ENCODE data around the gene MBNL1.

The MBNL1 gene

GRCh38 chr3:152225201-152225600, 43.5 kb upstream of the MBNL1 start:
- Histone ChIP-seq H4K8ac (ENCODE audit: low read depth, low read length) (no peak overlapping the region), H3K4me1 (ENCODE audit: control insufficient read depth in 2 of 2, insufficient read depth in 1 of 2, low read depth in 1 of 2, low read length in 2 of 2) (peaks cover 0 to 4% of the 10 kb centered on the region in 2 donors), H4K91ac (ENCODE audit: low read depth, low read length, poor library complexity) (no peak overlapping the region), H3K27ac (replicated peaks; ENCODE audit: low read length) (no peak overlapping the region), H3K14ac (ENCODE audit: low read length) (no peak overlapping the region), H3K4me2 (ENCODE audit: insufficient read depth, low read length, poor library complexity, severe bottlenecking) (no peak overlapping the region), H3K9me3 (replicated peaks in 1 of 2; ENCODE audit: control insufficient read depth in 2 of 2, insufficient read depth in 1 of 2, low read depth in 1 of 2, low read length in 2 of 2) (peaks cover 0 to 1% of the 10 kb centered on the region in 2 donors), H3K4me3 (ENCODE audit: low read length in 2 of 2) (no peak overlapping the region), H2BK5ac (ENCODE audit: low read length) (no peak overlapping the region), H2AK5ac (ENCODE audit: low read depth, low read length) (no peak overlapping the region), H3K18ac (ENCODE audit: low read length) (no peak overlapping the region), H3K23ac (ENCODE audit: low read depth, low read length, poor library complexity) (no peak overlapping the region), H2BK120ac (ENCODE audit: low read depth, low read length) (no peak overlapping the region), H3K79me1 (ENCODE audit: low read depth, low read length) (no peaks in the 10 kb centered on the region), H3K9ac (ENCODE audit: low read depth, low read length, poor library complexity) (no peak overlapping the region), H2BK15ac (ENCODE audit: low read length) (no peak overlapping the region), H3K4ac (ENCODE audit: low read length) (no peak overlapping the region), H3K36me3 (replicated peaks in 1 of 2; ENCODE audit: control insufficient read depth in 2 of 2, insufficient read depth in 2 of 2, low read length in 2 of 2) (no peaks in the 10 kb centered on the region), H2BK12ac (ENCODE audit: low read length) (no peak overlapping the region), H2AFZ (ENCODE audit: low read length) (peak overlapping the region; percentile 12), H3K27me3 (ENCODE audit: control insufficient read depth in 3 of 3, insufficient read depth in 3 of 3, low read depth in 1 of 3, low read length in 3 of 3) (no peaks in the 10 kb centered on the region)
- no CpG with 5 or more reads among the region's 2 CpGs for WGBS, 2 donors (ENCODE audit: extremely low coverage in 2 of 2, insufficient read length in 2 of 2, insufficient replicate concordance in 1 of 2)
- no peak for DNase-seq (ENCODE audit: low spot score)

GRCh38 chr3:152226176-152226575, 42.6 kb upstream of the MBNL1 start:
- Histone ChIP-seq H2AK5ac (ENCODE audit: low read depth, low read length) (no peak overlapping the region), H3K14ac (ENCODE audit: low read length) (no peak overlapping the region), H4K8ac (ENCODE audit: low read depth, low read length) (no peak overlapping the region), H2AFZ (ENCODE audit: low read length) (no peak overlapping the region), H3K27ac (replicated peaks; ENCODE audit: low read length) (no peak overlapping the region), H3K36me3 (replicated peaks in 1 of 2; ENCODE audit: control insufficient read depth in 2 of 2, insufficient read depth in 2 of 2, low read length in 2 of 2) (no peaks in the 10 kb centered on the region), H2BK5ac (ENCODE audit: low read length) (no peak overlapping the region), H3K27me3 (ENCODE audit: control insufficient read depth in 3 of 3, insufficient read depth in 3 of 3, low read depth in 1 of 3, low read length in 3 of 3) (no peaks in the 10 kb centered on the region), H3K4me2 (ENCODE audit: insufficient read depth, low read length, poor library complexity, severe bottlenecking) (no peak overlapping the region), H3K4me3 (ENCODE audit: low read length in 2 of 2) (no peak overlapping the region), H3K79me1 (ENCODE audit: low read depth, low read length) (no peaks in the 10 kb centered on the region), H3K18ac (ENCODE audit: low read length) (no peak overlapping the region), H2BK15ac (ENCODE audit: low read length) (no peak overlapping the region), H3K4me1 (ENCODE audit: control insufficient read depth in 2 of 2, insufficient read depth in 1 of 2, low read depth in 1 of 2, low read length in 2 of 2) (peaks cover 0 to 4% of the 10 kb centered on the region in 2 donors), H3K9ac (ENCODE audit: low read depth, low read length, poor library complexity) (no peak overlapping the region), H4K91ac (ENCODE audit: low read depth, low read length, poor library complexity) (no peak overlapping the region), H2BK120ac (ENCODE audit: low read depth, low read length) (no peak overlapping the region), H3K23ac (ENCODE audit: low read depth, low read length, poor library complexity) (no peak overlapping the region), H3K4ac (ENCODE audit: low read length) (no peak overlapping the region), H3K9me3 (replicated peaks in 1 of 2; ENCODE audit: control insufficient read depth in 2 of 2, insufficient read depth in 1 of 2, low read depth in 1 of 2, low read length in 2 of 2) (peaks cover 0 to 1% of the 10 kb centered on the region in 2 donors), H2BK12ac (ENCODE audit: low read length) (no peak overlapping the region)
- no peak for DNase-seq (ENCODE audit: low spot score)
- no CpG with 5 or more reads among the region's 2 CpGs for WGBS, 2 donors (ENCODE audit: extremely low coverage in 2 of 2, insufficient read length in 2 of 2, insufficient replicate concordance in 1 of 2)

- H3K18ac ChIP-seq (ENCODE audit: low read length) = no peak overlapping the region
- no peak for DNase-seq (ENCODE audit: low spot score)
These were observed 41.7 kb upstream of the MBNL1 start for GRCh38 chr3:152227027-152227426.

GRCh38 chr3:152229692-152230091, 39.0 kb upstream of the MBNL1 start:
- H3K9ac ChIP-seq (ENCODE audit: low read depth, low read length, poor library complexity) = no peak overlapping the region
- DNase-seq (ENCODE audit: low spot score) = no peak
- H2BK12ac ChIP-seq (ENCODE audit: low read length) = no peak overlapping the region
- no peaks in the 10 kb centered on the region for H3K36me3 ChIP-seq (replicated peaks in 1 of 2; ENCODE audit: control insufficient read depth in 2 of 2, insufficient read depth in 2 of 2, low read length in 2 of 2)
- H3K27ac ChIP-seq (replicated peaks; ENCODE audit: low read length) = no peak overlapping the region
- H2BK5ac ChIP-seq (ENCODE audit: low read length) = no peak overlapping the region
- H2BK15ac ChIP-seq (ENCODE audit: low read length) = no peak overlapping the region
- H3K4me1 ChIP-seq (ENCODE audit: control insufficient read depth in 2 of 2, insufficient read depth in 1 of 2, low read depth in 1 of 2, low read length in 2 of 2) = peaks cover 0 to 4% of the 10 kb centered on the region in 2 donors
- H3K4me3 ChIP-seq (ENCODE audit: low read length in 2 of 2) = no peak overlapping the region
- H3K9me3 ChIP-seq (replicated peaks in 1 of 2; ENCODE audit: control insufficient read depth in 2 of 2, insufficient read depth in 1 of 2, low read depth in 1 of 2, low read length in 2 of 2) = peaks cover 0 to 1% of the 10 kb centered on the region in 2 donors
- H2AFZ ChIP-seq (ENCODE audit: low read length) = no peak overlapping the region
- H2AK5ac ChIP-seq (ENCODE audit: low read depth, low read length) = no peak overlapping the region
- no peak overlapping the region for H3K4me2 ChIP-seq (ENCODE audit: insufficient read depth, low read length, poor library complexity, severe bottlenecking)
- H4K8ac ChIP-seq (ENCODE audit: low read depth, low read length) = no peak overlapping the region
- no peak overlapping the region for H3K4ac ChIP-seq (ENCODE audit: low read length)
- H3K27me3 ChIP-seq (ENCODE audit: control insufficient read depth in 3 of 3, insufficient read depth in 3 of 3, low read depth in 1 of 3, low read length in 3 of 3) = no peaks in the 10 kb centered on the region
- H3K14ac ChIP-seq (ENCODE audit: low read length) = no peak overlapping the region
- no peak overlapping the region for H4K91ac ChIP-seq (ENCODE audit: low read depth, low read length, poor library complexity)
- no peak overlapping the region for H3K18ac ChIP-seq (ENCODE audit: low read length)
- no peak overlapping the region for H3K23ac ChIP-seq (ENCODE audit: low read depth, low read length, poor library complexity)
- H3K79me1 ChIP-seq (ENCODE audit: low read depth, low read length) = no peaks in the 10 kb centered on the region
- no CpG with 5 or more reads among the region's 1 CpG for WGBS, 2 donors (ENCODE audit: extremely low coverage in 2 of 2, insufficient read length in 2 of 2, insufficient replicate concordance in 1 of 2)
- no peak overlapping the region for H2BK120ac ChIP-seq (ENCODE audit: low read depth, low read length)

More at GRCh38 chr3:152227027-152227426, 41.7 kb upstream of the MBNL1 start:
- Histone ChIP-seq H3K27me3 (ENCODE audit: control insufficient read depth in 3 of 3, insufficient read depth in 3 of 3, low read depth in 1 of 3, low read length in 3 of 3) (no peaks in the 10 kb centered on the region), H3K4me2 (ENCODE audit: insufficient read depth, low read length, poor library complexity, severe bottlenecking) (no peak overlapping the region), H2AK5ac (ENCODE audit: low read depth, low read length) (no peak overlapping the region), H3K36me3 (replicated peaks in 1 of 2; ENCODE audit: control insufficient read depth in 2 of 2, insufficient read depth in 2 of 2, low read length in 2 of 2) (no peaks in the 10 kb centered on the region), H3K4ac (ENCODE audit: low read length) (no peak overlapping the region), H2BK15ac (ENCODE audit: low read length) (no peak overlapping the region), H2BK120ac (ENCODE audit: low read depth, low read length) (no peak overlapping the region), H3K4me3 (ENCODE audit: low read length in 2 of 2) (no peak overlapping the region), H3K23ac (ENCODE audit: low read depth, low read length, poor library complexity) (no peak overlapping the region), H3K4me1 (ENCODE audit: control insufficient read depth in 2 of 2, insufficient read depth in 1 of 2, low read depth in 1 of 2, low read length in 2 of 2) (peaks cover 0 to 4% of the 10 kb centered on the region in 2 donors), H3K27ac (replicated peaks; ENCODE audit: low read length) (no peak overlapping the region), H3K14ac (ENCODE audit: low read length) (no peak overlapping the region), H3K9ac (ENCODE audit: low read depth, low read length, poor library complexity) (no peak overlapping the region), H3K9me3 (replicated peaks in 1 of 2; ENCODE audit: control insufficient read depth in 2 of 2, insufficient read depth in 1 of 2, low read depth in 1 of 2, low read length in 2 of 2) (peaks cover 0 to 1% of the 10 kb centered on the region in 2 donors), H4K8ac (ENCODE audit: low read depth, low read length) (no peak overlapping the region), H4K91ac (ENCODE audit: low read depth, low read length, poor library complexity) (no peak overlapping the region), H2AFZ (ENCODE audit: low read length) (no peak overlapping the region), H2BK12ac (ENCODE audit: low read length) (no peak overlapping the region), H3K79me1 (ENCODE audit: low read depth, low read length) (no peaks in the 10 kb centered on the region), H2BK5ac (ENCODE audit: low read length) (no peak overlapping the region)
- no CpG with 5 or more reads among the region's 2 CpGs for WGBS, 2 donors (ENCODE audit: extremely low coverage in 2 of 2, insufficient read length in 2 of 2, insufficient replicate concordance in 1 of 2)

Data from neuronal stem cell (in vitro differentiated cells).